GM21367 (cell line): Measurements from ENCODE around the gene SLC37A3.

ENCODE experiments used
- ATAC-seq: cut with Tn5 transposase; IDR thresholded peaks from one replicate; pipeline ENCODE4 v1.9.1; 2021; ENCODE audit not compliant: unreplicated experiment

The SLC37A3 gene

GRCh38 chr7:140402178-140402835 lies 4.0 kb upstream of the SLC37A3 start:
- ATAC-seq = no peak

GRCh38 chr7:140400381-140400780 lies 2.1 kb upstream of the SLC37A3 start:
- ATAC-seq = no peak

GRCh38 chr7:140398821-140399220 lies 491 bp upstream of the SLC37A3 start:
- ATAC-seq = no peak

DNA sequence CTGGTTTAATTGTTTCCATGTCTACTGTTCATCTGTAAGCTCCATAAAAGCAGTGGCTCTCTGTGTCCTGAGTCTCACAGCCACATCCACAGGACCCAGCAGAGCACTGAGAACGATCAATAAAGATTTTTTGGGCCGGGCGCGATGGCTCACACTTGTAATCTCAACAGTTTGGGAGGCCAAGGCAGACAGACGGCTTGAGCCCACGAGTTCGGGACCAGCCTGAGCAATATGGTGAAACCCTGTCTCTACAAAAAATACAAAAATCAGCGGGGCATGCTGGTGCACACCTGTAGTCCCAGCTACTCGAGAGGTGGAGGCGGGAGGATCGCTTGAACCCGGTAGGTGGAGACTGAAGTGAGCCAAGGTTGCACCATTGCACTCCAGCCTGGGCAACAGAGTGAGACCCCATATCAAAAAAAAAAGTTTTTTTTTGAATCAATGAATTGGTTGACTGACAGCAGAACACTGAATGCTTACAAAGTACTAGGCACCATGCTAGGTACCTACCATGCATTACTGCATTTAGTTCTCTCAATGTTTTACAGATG lies 4.5 kb downstream of the SLC37A3 start:
- no peak for ATAC-seq

DNA sequence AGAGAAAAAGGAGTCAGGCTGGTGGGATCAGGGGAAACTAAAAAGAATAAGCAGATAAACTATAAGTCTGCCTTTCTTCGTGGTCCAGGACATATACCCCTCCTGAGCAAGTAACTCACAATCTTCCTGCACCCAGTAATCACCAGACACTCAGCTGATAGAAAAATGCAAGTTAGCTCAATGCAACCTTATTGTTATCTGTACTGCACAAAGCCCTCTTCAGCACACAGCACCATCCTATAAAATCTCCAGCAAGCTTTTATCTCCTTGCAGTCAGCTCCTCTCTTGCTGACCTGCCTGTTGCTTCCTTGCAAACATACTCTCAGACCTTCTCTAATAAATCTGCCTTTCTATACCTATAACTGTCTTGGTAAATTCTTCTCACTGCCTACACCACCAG lies 6.7 kb downstream of the SLC37A3 start:
- ATAC-seq = no peak

DNA sequence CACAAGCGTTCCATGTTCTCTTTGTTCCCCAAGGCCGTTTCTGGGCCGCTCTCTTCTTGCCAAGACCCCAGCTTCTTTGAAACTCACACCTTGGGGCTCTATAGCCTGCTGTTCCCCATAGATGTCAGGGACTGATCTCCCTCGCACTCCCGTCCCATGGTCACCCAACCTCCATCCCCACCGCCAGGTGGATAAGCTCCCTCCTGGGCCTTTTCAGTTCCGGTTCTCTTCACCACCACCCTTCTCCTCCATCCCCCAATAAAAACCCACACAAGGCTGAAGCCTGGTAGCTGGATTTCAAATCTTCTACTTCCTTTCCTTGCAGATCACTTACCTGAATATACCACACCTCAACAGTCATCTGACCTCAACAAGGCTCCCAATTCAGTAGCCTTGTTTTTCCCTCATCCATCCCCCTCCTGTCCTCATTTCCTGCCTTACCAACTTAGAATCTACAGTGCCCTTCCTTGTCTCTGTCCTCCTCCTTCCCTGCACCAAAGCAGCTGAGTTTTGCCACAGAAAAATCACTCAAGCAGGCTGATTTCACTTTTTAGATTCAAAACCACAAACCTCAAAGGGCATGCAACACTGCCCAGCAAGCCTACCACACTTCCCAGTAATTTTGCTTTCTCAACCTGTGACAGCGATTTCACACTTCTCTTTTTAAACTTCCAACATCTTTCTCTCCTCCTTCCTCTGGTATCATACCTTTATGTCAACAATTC lies 7.7 kb downstream of the SLC37A3 start:
- ATAC-seq = peak; percentile 76

GRCh38 chr7:140390034-140390433 lies 8.3 kb downstream of the SLC37A3 start:
- peak; percentile 10 for ATAC-seq

- no peak for ATAC-seq
These were observed 8.9 kb downstream of the SLC37A3 start for GRCh38 chr7:140389445-140389844.

DNA sequence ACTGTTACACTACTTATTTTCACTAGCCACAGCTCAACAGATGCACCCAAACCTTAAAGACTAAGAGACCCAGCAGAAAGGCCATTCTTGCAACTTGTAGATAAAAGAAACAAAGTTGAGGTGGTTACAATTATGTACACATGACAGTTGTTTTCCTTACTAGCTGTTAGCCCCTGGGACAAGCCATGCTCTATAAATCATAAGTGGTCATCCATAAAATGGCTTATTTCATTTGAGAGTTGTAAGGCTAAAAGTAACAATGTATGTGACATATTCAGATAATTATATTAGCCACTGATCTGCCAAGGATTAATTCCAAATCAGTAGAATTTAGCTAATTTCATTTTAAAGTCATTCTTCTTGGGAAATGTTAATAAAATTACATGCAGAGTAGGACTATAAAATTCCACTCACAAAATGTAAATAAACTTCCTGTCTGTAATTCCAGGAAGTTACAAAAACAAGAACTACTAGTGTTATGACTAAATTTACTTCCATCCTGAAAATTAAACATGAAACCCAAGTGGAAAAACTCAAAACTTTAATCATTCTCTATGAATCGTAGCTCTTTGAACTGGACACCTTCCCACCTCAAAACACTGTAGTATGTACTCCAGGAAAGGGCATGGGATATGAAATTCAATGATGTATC lies 13.3 kb downstream of the SLC37A3 start:
- no peak for ATAC-seq

- ATAC-seq = no peak
These were observed 14.2 kb downstream of the SLC37A3 start for GRCh38 chr7:140383954-140384713.

- no peak for ATAC-seq
These were observed 22.2 kb downstream of the SLC37A3 start for GRCh38 chr7:140375892-140376730.

DNA sequence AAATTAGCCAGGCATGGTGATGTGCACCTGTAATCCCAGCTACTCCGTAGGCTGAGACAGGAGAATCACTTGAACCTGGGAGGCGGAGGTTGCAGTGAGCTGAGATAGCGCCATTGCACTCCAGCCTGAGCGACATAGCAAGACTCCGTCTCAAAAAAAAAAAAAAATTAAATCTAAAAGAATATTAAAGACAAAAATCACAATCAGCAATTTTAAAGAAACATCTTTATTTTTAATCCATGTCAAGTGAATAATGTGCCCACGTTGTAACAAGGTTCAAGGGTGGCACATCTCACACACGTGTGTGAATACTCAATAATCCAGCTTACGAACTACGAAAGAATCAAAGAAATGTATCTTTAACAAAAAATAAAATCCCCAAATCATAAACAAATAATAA lies 23.0 kb downstream of the SLC37A3 start:
- ATAC-seq = no peak

GRCh38 chr7:140369294-140369693 lies 29.0 kb downstream of the SLC37A3 start:
- no peak for ATAC-seq

DNA sequence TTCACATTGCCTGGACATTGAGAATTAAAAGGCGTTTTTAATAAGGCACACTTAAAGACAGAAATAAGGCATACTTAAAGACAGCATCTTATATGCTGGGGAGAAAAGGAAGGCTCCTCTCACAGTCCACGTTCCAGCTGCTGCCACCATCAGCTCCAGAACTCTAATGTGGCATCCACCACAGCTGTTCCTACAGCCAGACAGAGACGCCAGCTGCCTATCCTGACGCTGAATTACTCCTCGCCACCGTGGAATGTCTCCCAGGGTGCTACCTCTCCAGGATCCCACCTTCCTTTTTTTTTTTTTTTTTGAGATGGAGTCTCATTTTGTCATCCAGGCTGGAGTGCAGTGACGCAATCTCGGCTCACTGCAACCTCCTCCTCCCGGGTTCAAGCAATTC lies 30.8 kb downstream of the SLC37A3 start:
- no peak for ATAC-seq

GRCh38 chr7:140364819-140365218 lies 33.5 kb downstream of the SLC37A3 start:
- no peak for ATAC-seq

DNA sequence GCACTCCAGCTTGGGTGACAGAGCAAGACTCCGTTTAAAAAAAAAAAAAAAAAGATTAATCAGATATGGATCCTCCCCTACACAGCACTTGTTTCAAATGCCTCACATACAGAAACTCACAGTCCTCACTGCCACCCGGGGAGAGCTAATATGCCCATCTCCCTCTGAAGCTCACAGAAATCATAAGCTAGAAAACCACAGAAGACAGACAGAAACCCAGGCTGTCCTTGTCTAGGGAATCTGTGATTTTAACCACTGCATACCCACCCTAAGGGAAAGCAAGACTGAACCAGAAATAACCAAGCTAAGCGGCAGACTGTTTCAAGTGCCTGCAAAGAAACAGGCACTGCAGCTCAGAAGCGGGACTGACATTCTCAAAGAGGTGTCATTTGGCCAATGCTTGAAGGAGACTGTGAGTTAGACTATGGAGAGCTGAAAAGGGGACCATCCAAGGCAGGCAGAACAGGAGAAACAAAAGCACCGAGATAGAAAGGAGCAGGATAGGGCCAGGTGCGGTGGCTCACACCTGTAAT lies 37.6 kb downstream of the SLC37A3 start:
- ATAC-seq = no peak

- ATAC-seq = no peak
These were observed 39.8 kb downstream of the SLC37A3 start for GRCh38 chr7:140358412-140359051.

- no peak for ATAC-seq
These were observed 40.3 kb downstream of the SLC37A3 start for GRCh38 chr7:140358024-140358411.

- ATAC-seq = no peak
These were observed 48.3 kb downstream of the SLC37A3 start for GRCh38 chr7:140350056-140350455.
